TTC549 (cell line): ENCODE measurements around the gene SNX15.

Experiments used
- FAIRE-seq: peaks from 2 replicates; lab custom pipeline; 2012; peaks lifted over from hg19 to GRCh38; lab: Jason Lieb, UNC

SNX15 gene

GRCh38 chr11:65056999-65057398 is 29.8 kb downstream of the SNX15 start:
- FAIRE-seq = no peak

- no peak for FAIRE-seq
Observed at GRCh38 chr11:65057526-65057925, 30.3 kb downstream of the SNX15 start.

GRCh38 chr11:65058012-65058411 is 30.8 kb downstream of the SNX15 start:
- FAIRE-seq = no peak

- no peak for FAIRE-seq
Observed at GRCh38 chr11:65058419-65059054, 31.3 kb downstream of the SNX15 start, which contains the start of gene NAALADL1. NAALADL1 (minus strand) TSS chr11:65058553; CDS start chr11:65058521, 32 bp downstream.

GRCh38 chr11:65059523-65059922 is 32.3 kb downstream of the SNX15 start:
- no peak for FAIRE-seq

- no peak for FAIRE-seq
Observed at GRCh38 chr11:65059959-65060824, 33.0 kb downstream of the SNX15 start.

GRCh38 chr11:65060913-65061408 is 33.7 kb downstream of the SNX15 start:
- FAIRE-seq = no peak

GRCh38 chr11:65063532-65063931 is 36.3 kb downstream of the SNX15 start:
- FAIRE-seq = no peak

- FAIRE-seq = no peak
Observed at GRCh38 chr11:65064847-65065240, 37.6 kb downstream of the SNX15 start.

GRCh38 chr11:65065851-65066250 is 38.6 kb downstream of the SNX15 start:
- FAIRE-seq = no peak

GRCh38 chr11:65066315-65066714 is 39.1 kb downstream of the SNX15 start:
- FAIRE-seq = no peak

- no peak for FAIRE-seq
Observed at GRCh38 chr11:65066805-65067291, 39.6 kb downstream of the SNX15 start.

- FAIRE-seq = no peak
Observed at GRCh38 chr11:65067446-65067845, 40.2 kb downstream of the SNX15 start.

GRCh38 chr11:65069217-65069616 is 42.0 kb downstream of the SNX15 start:
- FAIRE-seq = no peak

- no peak for FAIRE-seq
Observed at GRCh38 chr11:65071907-65072630, 44.8 kb downstream of the SNX15 start.

- no peak for FAIRE-seq
Observed at GRCh38 chr11:65072631-65072966, 45.4 kb downstream of the SNX15 start.

- FAIRE-seq = no peak
Observed at GRCh38 chr11:65077451-65077850, 50.2 kb downstream of the SNX15 start.

GRCh38 chr11:65078151-65078550 is 50.9 kb downstream of the SNX15 start:
- FAIRE-seq = no peak

GRCh38 chr11:65078786-65079342 is 51.6 kb downstream of the SNX15 start:
- no peak for FAIRE-seq

- FAIRE-seq = no peak
Observed at GRCh38 chr11:65083134-65083833, 56.0 kb downstream of the SNX15 start.

GRCh38 chr11:65083834-65084597 is 56.8 kb downstream of the SNX15 start, which contains the start of the genes CDCA5 and ZFPL1:
CDCA5 (minus strand) TSS chr11:65084040; CDS start chr11:65083978, 62 bp downstream.
ZFPL1 (plus strand) TSS chr11:65084222; CDS start chr11:65084699, 477 bp downstream.
- FAIRE-seq = no peak
